Bone marrow (tissue), 2 donors: Measurements from ENCODE around the gene PIGW.
A peak's percentile ranks its signal among the peaks of the same experiment; 100 is the strongest.

Source experiments
- DNase-seq, 2 donors: peaks; one replicate each; lab custom pipeline; 2025; lab: John Stamatoyannopoulos, UW

Gene PIGW

GRCh38 chr17:36545465-36546417 lies 11.0 kb downstream of the PIGW start:
- peak; percentile 90 to 97 for DNase-seq

- DNase-seq: no peak
Observed at GRCh38 chr17:36546418-36547093, 11.8 kb downstream of the PIGW start.

GRCh38 chr17:36547776-36548175 lies 13.0 kb downstream of the PIGW start:
- DNase-seq: no peak

- peak in 1 of 2 donors; percentile 25 for DNase-seq
Observed at GRCh38 chr17:36550491-36551417, 16.0 kb downstream of the PIGW start.

GRCh38 chr17:36553459-36553858 lies 18.7 kb downstream of the PIGW start:
- DNase-seq: no peak

GRCh38 chr17:36566081-36566480 lies 31.3 kb downstream of the PIGW start:
- DNase-seq: no peak

GRCh38 chr17:36575028-36575427 lies 40.2 kb downstream of the PIGW start:
- DNase-seq: no peak

- DNase-seq: no peak
Observed at GRCh38 chr17:36576793-36577192, 42.0 kb downstream of the PIGW start.

GRCh38 chr17:36578671-36579070 lies 43.9 kb downstream of the PIGW start:
- DNase-seq: no peak

GRCh38 chr17:36583787-36584186 lies 49.0 kb downstream of the PIGW start:
- DNase-seq: no peak

GRCh38 chr17:36586138-36586537 lies 51.4 kb downstream of the PIGW start:
- DNase-seq: no peak
